ENCODE data around the gene VCP. TPM values are rescaled to one million over a fixed set of nuclear protein-coding genes. Genes with fewer than 3 reads are reported as not detected.

VCP gene
- total and polyA plus RNA-seq, 9 of the 15 experiments (the other 6 are each of a cell fraction or from before 2014, with no cell fraction given) = 7.1 to 257 (median 199) TPM

- TF ChIP-seq NRF1 (conservative IDR thresholded peaks at IDR 0.05 in 1 of 2, IDR thresholded peaks at IDR 0.05 in 1 of 2) (0 out of 4 replicates have a peak, but pooled peaks of 1 of the 2 experiments have one; percentile 21), TAF9B (IDR thresholded peaks at IDR 0.05; ENCODE audit: partially characterized antibody) (peak; percentile 89), MTA1 (IDR thresholded peaks at IDR 0.05; ENCODE audit: borderline replicate concordance) (peak; percentile 30; the same call in 1 of the 2 replicates), NFE2 (IDR thresholded peaks at IDR 0.05; ENCODE audit: low read depth) (peak; percentile 6; the same call in 1 of the 2 replicates), TFAP4 (CRISPR knock-in tag; IDR thresholded peaks at IDR 0.05; ENCODE audit: borderline replicate concordance) (peak; percentile 100), TARDBP (IDR thresholded peaks at IDR 0.05) (peak; percentile 72; the same call in 1 of the 2 replicates), VEZF1 (CRISPR knock-in tag; IDR thresholded peaks at IDR 0.05) (peak; percentile 86), CEBPG (CRISPR knock-in tag; IDR thresholded peaks at IDR 0.05) (peak; percentile 68), CEBPG (tag; conservative IDR thresholded peaks at IDR 0.05 in 1 of 2, IDR thresholded peaks at IDR 0.05 in 1 of 2) (peak; percentile 52 to 54; a peak in 2 of 4 replicates), SMARCB1 (IDR thresholded peaks at IDR 0.05; ENCODE audit: insufficient read length, low read depth) (no peak), TOE1 (IDR thresholded peaks at IDR 0.05; ENCODE audit: borderline replicate concordance) (0 out of 2 replicates have a peak, but pooled peaks have one; percentile 45), TOE1 (CRISPR knock-in tag; IDR thresholded peaks at IDR 0.05; ENCODE audit: borderline replicate concordance, low read depth) (no peak), RBBP5 (IDR thresholded peaks at IDR 0.05; ENCODE audit: borderline replicate concordance, insufficient read depth, low read length, poor library complexity, severe bottlenecking) (peak; percentile 72), ZNF717 (CRISPR knock-in tag; IDR thresholded peaks at IDR 0.05) (no peak), NFXL1 (CRISPR knock-in tag; IDR thresholded peaks at IDR 0.05) (no peak), RREB1 (CRISPR knock-in tag; IDR thresholded peaks at IDR 0.05) (no peak), KDM1A (IDR thresholded peaks at IDR 0.05) (peak; percentile 78 to 79; a peak in 3 of 4 replicates)
Observed at GRCh38 chr9:35108946-35109575, 36.6 kb upstream of the VCP start (continued).

Data from K562 (cell line).